IPS-20b (cell line): ENCODE measurements around the gene FTH1.
"Not testable (repeated sequence)": the region's sequence is repeated elsewhere in the genome, so short reads cannot be mapped to it uniquely, and the experiment has no call there.

Source experiments
- H3K27ac ChIP-seq: one replicate; pipeline ENCODE4 v1.5.1; 2013; ENCODE audit warnings: low read length
- H3K27me3 ChIP-seq: 2 replicates; pipeline ENCODE4 v1.6.1; 2013; ENCODE audit warnings: mild to moderate bottlenecking, low read length, inconsistent platforms; ENCODE audit not compliant: insufficient read depth
- H3K36me3 ChIP-seq: 2 replicates; pipeline ENCODE4 v1.6.1; 2013; ENCODE audit warnings: low read depth, mild to moderate bottlenecking, inconsistent platforms, low read length, moderate library complexity; ENCODE audit not compliant: insufficient read depth
- H3K4me1 ChIP-seq: 2 replicates; pipeline ENCODE4 v1.6.1; 2013; ENCODE audit warnings: mild to moderate bottlenecking, control low read depth, inconsistent platforms, low read length, moderate library complexity; ENCODE audit not compliant: insufficient read depth
- H3K4me3 ChIP-seq: 2 replicates; pipeline ENCODE4 v1.5.1; 2013; ENCODE audit warnings: mild to moderate bottlenecking, low read length, inconsistent platforms
- H3K9ac ChIP-seq: 2 replicates; pipeline ENCODE4 v1.6.1; 2013; ENCODE audit warnings: low read depth, mild to moderate bottlenecking, inconsistent platforms, low read length, moderate library complexity
- H3K9me3 ChIP-seq: 2 replicates; pipeline ENCODE4 v1.6.1; 2013; ENCODE audit warnings: mild to moderate bottlenecking, low read depth, low read length, inconsistent platforms; ENCODE audit not compliant: insufficient read depth

Gene FTH1

DNA sequence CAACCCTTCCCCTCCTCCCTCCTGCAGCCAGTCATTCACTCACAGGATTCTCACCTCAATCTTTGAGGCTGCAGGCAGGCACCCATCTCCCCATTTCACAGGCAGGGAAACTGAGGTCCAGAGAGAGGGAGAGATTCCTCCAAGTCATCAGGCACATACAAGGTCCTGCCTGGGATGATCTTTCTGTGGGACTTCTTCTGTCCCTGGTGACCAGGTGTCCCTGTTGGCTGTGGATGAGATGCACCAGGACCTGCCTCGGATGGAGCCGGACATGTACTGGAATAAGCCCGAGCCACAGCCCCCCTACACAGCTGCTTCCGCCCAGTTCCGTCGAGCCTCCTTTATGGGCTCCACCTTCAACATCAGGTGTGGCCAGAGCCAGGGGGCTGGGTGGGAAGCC lies 7.8 kb downstream of the FTH1 start:
- H3K4me3 ChIP-seq, result no peak overlapping the region
- H3K27ac ChIP-seq, result no peak overlapping the region
- H3K27me3 ChIP-seq, result peaks cover 25% of the 10 kb centered on the region
- no peaks in the 10 kb centered on the region; the same call in 1 of the 2 replicates for H3K4me1 ChIP-seq
- H3K36me3 ChIP-seq, result peaks cover 21% of the 10 kb centered on the region
- H3K9ac ChIP-seq, result no peak overlapping the region
- no peaks in the 10 kb centered on the region for H3K9me3 ChIP-seq

DNA sequence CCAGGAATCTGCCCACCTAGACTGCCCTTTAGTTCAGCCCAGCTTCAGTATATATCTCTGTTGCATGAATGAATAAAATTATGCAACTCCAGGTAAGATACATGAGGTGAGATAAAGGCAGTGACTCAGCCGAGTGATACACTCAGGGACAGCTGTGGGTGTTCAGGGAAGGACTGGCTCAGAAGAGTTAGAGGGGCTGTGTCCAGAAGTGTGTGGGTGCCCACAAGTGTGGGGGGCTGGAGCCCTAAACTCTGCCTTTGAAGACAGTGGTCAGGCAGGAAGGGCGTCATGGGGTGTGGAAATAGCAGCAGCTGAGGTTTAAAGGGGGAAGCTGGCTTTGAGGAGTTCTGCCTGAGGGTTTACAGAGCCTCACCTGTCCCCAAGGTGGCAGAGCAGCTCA lies 8.3 kb downstream of the FTH1 start:
- H3K4me1 ChIP-seq, result no peaks in the 10 kb centered on the region; the same call in 1 of the 2 replicates
- no peaks in the 10 kb centered on the region for H3K9me3 ChIP-seq
- H3K9ac ChIP-seq, result no peak overlapping the region
- peaks cover 16% of the 10 kb centered on the region for H3K36me3 ChIP-seq
- H3K4me3 ChIP-seq, result no peak overlapping the region
- H3K27ac ChIP-seq, result no peak overlapping the region
- peaks cover 30% of the 10 kb centered on the region for H3K27me3 ChIP-seq

DNA sequence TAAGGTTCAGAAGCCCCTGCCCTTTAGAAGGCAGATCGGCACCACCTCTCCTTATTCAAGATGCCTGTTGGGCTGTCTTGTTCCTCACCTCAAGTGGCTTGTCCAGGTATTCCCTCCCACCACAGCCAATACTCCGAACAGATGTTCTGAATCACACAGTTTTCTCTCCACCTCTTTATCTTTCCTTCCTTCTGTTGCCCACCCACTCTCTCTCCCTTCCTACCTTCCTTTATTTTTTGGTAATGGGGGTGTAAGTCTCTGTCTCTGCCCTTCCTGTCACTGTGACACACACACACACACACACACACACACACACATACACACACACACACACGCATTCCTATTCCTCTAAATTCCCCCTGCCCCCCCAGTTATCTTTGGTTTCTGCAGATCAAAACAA lies 8.8 kb downstream of the FTH1 start:
- H3K9ac ChIP-seq, result no peak overlapping the region
- no peaks in the 10 kb centered on the region; the same call in 1 of the 2 replicates for H3K4me1 ChIP-seq
- H3K27ac ChIP-seq, result no peak overlapping the region
- peaks cover 10% of the 10 kb centered on the region; the same call in 1 of the 2 replicates for H3K36me3 ChIP-seq
- H3K27me3 ChIP-seq, result peaks cover 34% of the 10 kb centered on the region
- H3K4me3 ChIP-seq, result no peak overlapping the region
- no peaks in the 10 kb centered on the region for H3K9me3 ChIP-seq

DNA sequence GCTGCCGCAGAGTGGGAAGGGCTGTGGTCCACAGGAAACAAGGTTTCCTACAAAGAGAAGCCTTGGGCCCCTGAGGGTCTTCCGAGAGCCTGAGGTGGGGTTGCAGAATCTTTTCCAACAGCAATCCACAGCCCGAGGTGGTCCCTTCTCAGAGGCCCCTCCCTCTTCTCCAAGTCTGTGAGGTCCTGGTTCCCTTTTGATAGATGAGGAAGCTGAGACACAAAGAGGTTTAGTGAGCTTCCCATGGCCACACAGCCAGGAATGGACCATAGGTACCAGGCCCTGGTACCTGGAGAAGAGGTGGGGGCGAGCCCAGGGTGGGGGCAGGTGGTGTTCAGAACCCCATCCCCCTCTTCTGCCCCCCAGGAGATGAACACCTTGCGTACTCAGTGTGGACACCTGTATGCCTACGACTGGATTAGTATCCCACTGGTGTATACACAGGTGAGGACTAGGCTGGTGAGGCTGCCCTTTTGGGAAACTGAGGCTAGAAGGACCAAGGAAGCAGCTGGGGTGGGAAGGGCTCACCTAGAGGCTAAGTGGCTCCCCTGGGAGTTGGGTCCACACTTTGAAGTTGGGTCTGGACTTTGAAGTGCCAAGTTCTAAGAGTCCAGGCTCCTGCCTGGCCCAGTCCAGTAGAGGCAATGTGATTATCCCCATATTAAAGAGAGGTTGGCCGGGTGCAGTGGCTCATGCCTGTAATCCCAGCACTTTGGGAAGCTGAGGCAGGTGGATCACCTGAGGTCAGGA lies 10.2 kb downstream of the FTH1 start:
- H3K36me3 ChIP-seq, result no peaks in the 10 kb centered on the region
- no peaks in the 10 kb centered on the region for H3K9me3 ChIP-seq
- no peak overlapping the region for H3K9ac ChIP-seq
- peaks cover 34% of the 10 kb centered on the region for H3K27me3 ChIP-seq
- no peaks in the 10 kb centered on the region; the same call in 1 of the 2 replicates for H3K4me1 ChIP-seq
- H3K27ac ChIP-seq, result no peak overlapping the region
- no peak overlapping the region for H3K4me3 ChIP-seq

DNA sequence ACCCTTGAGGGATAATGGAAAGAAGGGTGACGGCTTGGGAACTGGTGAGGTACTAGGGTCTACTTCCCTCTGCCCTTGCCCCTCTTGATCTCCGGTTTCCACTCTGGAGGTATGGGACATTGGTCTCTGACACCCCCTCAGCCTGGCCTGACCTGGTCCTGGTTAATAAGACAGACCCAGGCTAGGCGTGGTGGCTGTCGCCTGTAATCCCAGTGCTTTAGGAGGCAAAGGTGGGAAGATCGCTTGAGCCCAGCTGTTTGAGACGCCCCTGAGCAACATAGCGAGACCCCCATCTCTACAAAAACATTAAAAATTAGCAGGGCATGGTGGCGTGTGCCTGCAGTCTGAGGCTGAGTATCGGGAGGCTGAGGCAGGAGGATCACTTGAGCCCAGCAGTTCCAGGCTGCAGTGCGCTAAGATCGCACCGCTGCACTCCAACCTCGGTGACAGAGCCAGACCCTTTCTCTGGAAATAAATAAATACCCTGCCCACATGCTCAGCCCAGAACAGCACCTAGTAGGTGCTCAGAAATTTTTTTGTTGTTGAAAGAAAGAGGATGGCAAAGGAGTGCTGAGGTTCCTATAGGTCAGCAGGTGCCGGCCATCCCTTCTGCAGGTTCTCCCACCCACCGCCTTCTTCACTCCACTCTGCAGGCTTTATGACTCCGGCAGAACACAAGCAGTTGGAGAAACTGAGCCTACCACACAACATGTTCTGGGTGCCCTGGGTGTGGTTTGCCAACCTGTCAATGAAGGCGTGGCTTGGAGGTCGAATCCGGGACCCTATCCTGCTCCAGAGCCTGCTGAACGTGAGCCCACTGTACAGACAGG lies 11.0 kb downstream of the FTH1 start:
- Histone ChIP-seq H3K4me3 (peak overlapping the region; percentile 52; the same call in 1 of the 2 replicates), H3K9ac (no peak overlapping the region), H3K27ac (no peak overlapping the region), H3K36me3 (no peaks in the 10 kb centered on the region), H3K27me3 (peaks cover 34% of the 10 kb centered on the region), H3K4me1 (no peaks in the 10 kb centered on the region; the same call in 1 of the 2 replicates), H3K9me3 (no peaks in the 10 kb centered on the region)

DNA sequence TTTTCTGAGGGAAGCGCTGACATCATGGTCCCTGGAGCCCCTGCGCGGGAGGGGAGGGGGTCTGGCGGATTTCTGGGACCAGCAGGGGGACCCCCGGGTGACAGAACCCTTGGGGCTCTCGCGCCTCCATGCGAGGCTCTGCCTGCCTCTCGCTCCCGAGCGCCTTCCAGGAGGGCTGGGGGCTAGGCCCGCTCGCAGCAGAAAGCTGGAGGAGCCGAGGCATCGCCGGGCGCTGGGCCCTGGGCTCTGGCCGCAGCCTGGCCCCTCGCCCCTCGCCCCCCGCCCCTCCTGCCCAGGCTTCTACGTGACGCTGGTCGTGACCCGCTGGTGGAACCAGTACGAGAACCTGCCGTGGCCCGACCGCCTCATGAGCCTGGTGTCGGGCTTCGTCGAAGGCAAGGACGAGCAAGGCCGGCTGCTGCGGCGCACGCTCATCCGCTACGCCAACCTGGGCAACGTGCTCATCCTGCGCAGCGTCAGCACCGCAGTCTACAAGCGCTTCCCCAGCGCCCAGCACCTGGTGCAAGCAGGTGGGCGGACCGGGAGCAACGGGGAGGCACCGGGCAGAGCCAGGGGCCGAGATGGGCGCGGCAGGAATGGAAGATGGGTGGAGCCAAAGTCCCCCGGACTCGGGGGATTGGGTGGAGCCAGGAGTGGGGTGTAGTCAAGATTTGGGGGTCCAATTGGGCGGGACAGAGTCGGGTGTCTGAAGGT lies 11.9 kb downstream of the FTH1 start:
- H3K9me3 ChIP-seq, result no peaks in the 10 kb centered on the region
- no peaks in the 10 kb centered on the region for H3K36me3 ChIP-seq
- no peaks in the 10 kb centered on the region; the same call in 1 of the 2 replicates for H3K4me1 ChIP-seq
- H3K9ac ChIP-seq, result no peak overlapping the region
- H3K27ac ChIP-seq, result no peak overlapping the region
- H3K27me3 ChIP-seq, result peaks cover 34% of the 10 kb centered on the region
- peak overlapping the region; percentile 52 for H3K4me3 ChIP-seq

DNA sequence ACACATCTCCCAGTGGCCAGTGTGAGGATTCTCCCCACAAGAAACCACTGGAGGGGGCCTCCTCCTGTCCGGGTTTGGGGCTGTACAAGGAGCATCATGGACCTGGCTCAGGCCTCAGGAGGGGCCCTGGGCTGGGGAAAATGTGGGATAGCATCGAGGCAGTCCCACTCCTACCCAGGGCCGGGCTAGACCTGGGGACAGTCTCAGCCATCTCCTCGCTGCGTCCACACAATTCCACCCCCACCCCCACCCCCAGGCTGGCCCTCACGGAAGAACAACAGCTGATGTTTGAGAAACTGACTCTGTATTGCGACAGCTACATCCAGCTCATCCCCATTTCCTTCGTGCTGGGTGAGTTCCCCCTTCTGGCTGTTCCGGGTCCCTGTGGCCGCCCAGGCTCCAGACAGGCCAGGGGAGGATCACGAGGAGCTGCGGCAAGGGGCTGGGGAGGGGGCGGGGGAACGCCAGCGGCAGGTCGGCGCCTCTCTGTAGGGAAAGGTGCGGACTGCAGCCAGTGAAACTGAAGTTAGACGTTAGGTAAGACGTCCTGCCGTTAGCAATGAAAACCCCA lies 12.5 kb downstream of the FTH1 start:
- Histone ChIP-seq H3K27ac (no peak overlapping the region), H3K36me3 (no peaks in the 10 kb centered on the region), H3K9me3 (no peaks in the 10 kb centered on the region), H3K27me3 (peaks cover 34% of the 10 kb centered on the region), H3K9ac (no peak overlapping the region; the same call in 1 of the 2 replicates), H3K4me3 (peak overlapping the region; percentile 52), H3K4me1 (no peaks in the 10 kb centered on the region; the same call in 1 of the 2 replicates)

DNA sequence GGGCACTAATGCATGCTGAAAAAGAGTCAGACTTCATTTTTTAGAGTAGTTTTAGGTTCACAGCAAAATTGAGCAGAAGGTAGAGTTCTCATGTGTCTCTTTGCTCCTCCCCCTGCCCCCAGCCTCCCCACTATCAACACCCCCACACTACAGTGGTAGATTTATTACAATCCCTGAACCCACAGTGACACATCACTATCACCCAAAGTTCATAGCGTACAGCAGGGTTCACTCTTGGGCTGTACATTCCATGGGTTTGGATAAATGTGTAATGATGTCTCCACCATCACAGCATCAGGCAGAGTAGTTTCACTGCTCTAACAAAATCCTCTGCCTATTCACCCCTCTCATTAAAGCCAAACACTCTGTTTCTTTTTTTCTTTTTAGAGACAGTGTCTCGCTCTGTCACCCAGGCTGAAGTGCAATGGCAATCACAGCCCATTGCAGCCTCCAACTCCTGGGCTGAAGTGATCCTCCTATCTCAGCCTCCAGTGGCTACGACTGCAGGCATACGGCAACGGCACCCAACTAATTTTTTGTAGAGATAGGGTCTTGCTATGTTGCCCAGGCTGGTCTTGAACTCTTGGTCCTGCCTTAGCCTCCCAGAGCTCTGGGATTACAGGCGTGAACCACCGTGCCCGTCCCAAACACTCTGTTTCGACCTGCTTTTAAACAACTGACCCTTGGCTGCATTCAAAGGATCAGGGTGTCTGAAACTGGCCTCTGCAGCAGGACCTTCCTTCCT lies 13.2 kb downstream of the FTH1 start:
- H3K4me3 ChIP-seq, result peak overlapping the region; percentile 52; the same call in 1 of the 2 replicates
- H3K27ac ChIP-seq, result no peak overlapping the region
- H3K9me3 ChIP-seq, result no peaks in the 10 kb centered on the region
- H3K27me3 ChIP-seq, result peaks cover 34% of the 10 kb centered on the region
- no peak overlapping the region; the same call in 1 of the 2 replicates for H3K9ac ChIP-seq
- H3K4me1 ChIP-seq, result no peaks in the 10 kb centered on the region; the same call in 1 of the 2 replicates
- no peaks in the 10 kb centered on the region for H3K36me3 ChIP-seq

DNA sequence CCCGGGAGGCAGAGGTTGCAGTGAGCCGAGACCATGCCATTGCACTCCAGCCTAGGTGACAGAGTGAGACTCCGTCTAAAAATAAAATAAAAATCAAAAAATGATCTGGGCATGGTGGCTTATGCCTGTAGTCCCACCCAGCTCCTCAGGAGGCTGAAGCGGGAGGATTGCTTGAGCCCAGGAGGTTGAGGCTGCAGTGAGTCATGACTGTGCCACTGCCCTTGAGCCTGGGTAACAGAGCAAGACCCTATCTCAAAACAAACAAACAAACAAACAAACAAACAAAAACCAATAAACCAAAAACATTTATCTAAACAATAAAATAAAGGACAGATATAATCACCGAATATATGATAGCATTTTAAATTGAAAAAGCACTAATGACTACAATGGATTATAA lies 13.8 kb downstream of the FTH1 start:
- H3K9me3 ChIP-seq, H3K36me3 ChIP-seq, H3K4me3 ChIP-seq, H3K27ac ChIP-seq, H3K4me1 ChIP-seq, H3K9ac ChIP-seq: not testable (repeated sequence)
- H3K27me3 ChIP-seq, result peaks cover 34% of the 10 kb centered on the region

DNA sequence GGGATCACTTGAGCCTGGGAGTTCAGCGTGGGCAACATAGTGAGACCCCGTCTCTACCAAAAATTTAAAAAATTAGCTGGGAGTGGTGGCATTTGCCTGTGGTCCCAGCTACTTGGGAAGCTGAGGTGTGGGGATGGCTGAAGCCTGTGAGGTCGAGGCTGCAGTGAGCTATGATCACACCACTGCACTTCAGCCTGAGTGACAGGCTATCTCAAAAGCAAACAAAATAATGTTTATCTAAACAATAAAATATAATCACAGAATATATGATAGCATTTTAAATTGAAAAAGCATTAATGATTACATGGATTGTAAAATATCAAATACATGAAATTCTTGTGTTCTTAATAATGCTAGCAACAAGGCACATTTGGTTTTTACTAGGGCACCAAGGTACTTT lies 14.6 kb downstream of the FTH1 start:
- no peak overlapping the region for H3K27ac ChIP-seq
- H3K27me3 ChIP-seq, result peaks cover 34% of the 10 kb centered on the region
- no peaks in the 10 kb centered on the region; the same call in 1 of the 2 replicates for H3K4me1 ChIP-seq
- H3K36me3 ChIP-seq, result no peaks in the 10 kb centered on the region
- no peak overlapping the region for H3K4me3 ChIP-seq
- no peak overlapping the region for H3K9ac ChIP-seq
- H3K9me3 ChIP-seq, result no peaks in the 10 kb centered on the region
